Fibroblast of lung (primary cell): ENCODE results near the gene EYA3. TPM values are rescaled to one million over a fixed set of nuclear protein-coding genes. Genes with fewer than 3 reads are reported as not detected.

ENCODE experiments used
- DNase-seq, 2 donors: peaks; one replicate each; pipeline versions ENCODE4 v3.0.0 to v3.0.0-alpha.2; 2010; ENCODE audit warnings: low read depth in 2 of 2
- H2AFZ ChIP-seq: 2 replicates; pipeline ENCODE4 v1.5.1; 2012; ENCODE audit warnings: low read length, control low read depth, inconsistent platforms
- H3K27ac ChIP-seq: 2 replicates; pipeline ENCODE4 v1.5.1; 2011; ENCODE audit warnings: low read length, control low read depth; ENCODE audit not compliant: insufficient read depth
- H3K27me3 ChIP-seq: 2 replicates; pipeline ENCODE4 v1.5.1; 2011; ENCODE audit warnings: mild to moderate bottlenecking, low read length; ENCODE audit not compliant: control insufficient read depth, insufficient read depth
- H3K36me3 ChIP-seq: 2 replicates; pipeline ENCODE4 v1.5.1; 2011; ENCODE audit warnings: low read length; ENCODE audit not compliant: control insufficient read depth, insufficient read depth
- H3K4me1 ChIP-seq: 2 replicates; pipeline ENCODE4 v1.5.1; 2011; ENCODE audit warnings: low read length; ENCODE audit not compliant: control insufficient read depth, insufficient read depth; ENCODE audit errors: extremely low read depth
- H3K4me2 ChIP-seq: 2 replicates; pipeline ENCODE4 v1.5.1; 2011; ENCODE audit warnings: low read length, control low read depth; ENCODE audit not compliant: insufficient read depth; ENCODE audit errors: extremely low read depth
- H3K4me3 ChIP-seq, 4 experiments: fragments of 200-600 bp in 1 of 4; sonication (generic) in 1 of 4; replicated peaks in 1 of 4; 2 replicates each; pipeline ENCODE4 v1.5.1; 2011 to 2016; ENCODE audit warnings: low read length in 4 of 4, low read depth in 3 of 4, mild to moderate bottlenecking in 3 of 4, control low read depth in 2 of 4, inconsistent platforms in 1 of 4, mixed read lengths in 1 of 4; ENCODE audit not compliant: insufficient read depth in 1 of 4; ENCODE audit errors: control extremely low read depth in 1 of 4
- H3K79me2 ChIP-seq: 2 replicates; pipeline ENCODE4 v1.5.1; 2012; ENCODE audit warnings: mild to moderate bottlenecking, low read length, inconsistent platforms; ENCODE audit not compliant: control insufficient read depth, insufficient read depth
- H3K9ac ChIP-seq: 2 replicates; pipeline ENCODE4 v1.5.1; 2011; ENCODE audit warnings: mild to moderate bottlenecking, low read length, control low read depth; ENCODE audit not compliant: insufficient read depth
- H3K9me3 ChIP-seq: 2 replicates; pipeline ENCODE4 v1.5.1; 2012; ENCODE audit warnings: low read depth, low read length; ENCODE audit not compliant: control insufficient read depth, insufficient read depth
- H4K20me1 ChIP-seq: 2 replicates; pipeline ENCODE4 v1.5.1; 2011; ENCODE audit warnings: low read length; ENCODE audit not compliant: control insufficient read depth, insufficient read depth; ENCODE audit errors: extremely low read depth
- EZH2 ChIP-seq: IDR thresholded peaks from 2 replicates; pipeline ENCODE4 v1.5.1; 2012; ENCODE audit warnings: low read length, control low read depth, mild to moderate bottlenecking; ENCODE audit errors: missing control alignments
- polyA plus RNA-seq, 2 donors: library from polyadenylated mRNA; depleted of rRNA in 1 of 2; stranded (reverse) in 1 of 2; unstranded in 1 of 2; fragments of >200 nt; gene quantifications; 2 replicates each; pipeline ENCODE4 v1.2.1, GENCODE V29; 2011 to 2012; ENCODE audit warnings: missing spikeins in 1 of 2
- total RNA-seq: library from RNA; depleted of rRNA; stranded (reverse); fragments of >200 nt; gene quantifications from 2 replicates; pipeline ENCODE4 v1.2.1, GENCODE V29; 2014
- TF ChIP-seq, protein P1 (sequence below), 2 donors: IDR thresholded peaks in 1 of 2; conservative IDR thresholded peaks in 1 of 2; 1 replicate in 1 of 2; 2 replicates in 1 of 2; pipeline ENCODE4 v1.5.1; 2011 to 2012; ENCODE audit warnings: low read length in 2 of 2, control low read depth in 1 of 2, inconsistent platforms in 1 of 2, low read depth in 1 of 2, mild to moderate bottlenecking in 1 of 2

EYA3 gene
- total and polyA plus RNA-seq, 2 donors (not counting 1 experiment from before 2014, with no cell fraction given), result 11.2 to 17.5 TPM

DNA sequence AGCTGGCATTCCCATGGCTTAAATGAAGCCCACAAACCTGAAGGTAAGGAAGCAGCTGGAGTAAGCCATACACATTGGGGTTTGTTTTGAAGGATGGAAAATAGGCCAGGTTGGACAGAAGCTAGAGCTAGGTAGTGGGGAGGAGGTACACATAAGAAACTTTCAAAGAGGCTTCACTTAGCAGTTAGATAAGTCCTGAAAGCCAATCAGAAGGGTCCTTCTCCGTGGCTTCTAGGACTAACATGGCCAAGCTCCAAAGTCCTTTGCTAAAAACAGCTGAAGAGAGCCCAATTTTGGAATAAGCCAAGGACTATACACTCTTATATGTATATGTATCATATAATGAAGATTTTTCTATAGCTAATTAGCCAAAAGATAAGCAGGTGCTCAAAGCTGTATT is 1.8 kb downstream of the EYA3 start:
- Histone ChIP-seq H3K9me3 (no peaks in the 10 kb centered on the region), H3K4me3 (peak overlapping the region in 1 of 4 experiments; percentile 50), H3K9ac (no peak overlapping the region), H3K4me1 (peaks cover 4% of the 10 kb centered on the region), H4K20me1 (no peaks in the 10 kb centered on the region), H3K36me3 (no peaks in the 10 kb centered on the region), H3K79me2 (peaks cover 55% of the 10 kb centered on the region), H3K4me2 (peak overlapping the region; percentile 88), H3K27ac (no peak overlapping the region), H2AFZ (no peak overlapping the region), H3K27me3 (no peaks in the 10 kb centered on the region)
- DNase-seq, result no peak
- TF ChIP-seq, protein P1, sequence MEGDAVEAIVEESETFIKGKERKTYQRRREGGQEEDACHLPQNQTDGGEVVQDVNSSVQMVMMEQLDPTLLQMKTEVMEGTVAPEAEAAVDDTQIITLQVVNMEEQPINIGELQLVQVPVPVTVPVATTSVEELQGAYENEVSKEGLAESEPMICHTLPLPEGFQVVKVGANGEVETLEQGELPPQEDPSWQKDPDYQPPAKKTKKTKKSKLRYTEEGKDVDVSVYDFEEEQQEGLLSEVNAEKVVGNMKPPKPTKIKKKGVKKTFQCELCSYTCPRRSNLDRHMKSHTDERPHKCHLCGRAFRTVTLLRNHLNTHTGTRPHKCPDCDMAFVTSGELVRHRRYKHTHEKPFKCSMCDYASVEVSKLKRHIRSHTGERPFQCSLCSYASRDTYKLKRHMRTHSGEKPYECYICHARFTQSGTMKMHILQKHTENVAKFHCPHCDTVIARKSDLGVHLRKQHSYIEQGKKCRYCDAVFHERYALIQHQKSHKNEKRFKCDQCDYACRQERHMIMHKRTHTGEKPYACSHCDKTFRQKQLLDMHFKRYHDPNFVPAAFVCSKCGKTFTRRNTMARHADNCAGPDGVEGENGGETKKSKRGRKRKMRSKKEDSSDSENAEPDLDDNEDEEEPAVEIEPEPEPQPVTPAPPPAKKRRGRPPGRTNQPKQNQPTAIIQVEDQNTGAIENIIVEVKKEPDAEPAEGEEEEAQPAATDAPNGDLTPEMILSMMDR (conservative IDR thresholded peaks at IDR 0.05 in 1 of 2, IDR thresholded peaks at IDR 0.05 in 1 of 2; ENCODE audit: low read depth in 1 of 2, low read length in 2 of 2), result no peak
- TF ChIP-seq EZH2, result no peak

DNA sequence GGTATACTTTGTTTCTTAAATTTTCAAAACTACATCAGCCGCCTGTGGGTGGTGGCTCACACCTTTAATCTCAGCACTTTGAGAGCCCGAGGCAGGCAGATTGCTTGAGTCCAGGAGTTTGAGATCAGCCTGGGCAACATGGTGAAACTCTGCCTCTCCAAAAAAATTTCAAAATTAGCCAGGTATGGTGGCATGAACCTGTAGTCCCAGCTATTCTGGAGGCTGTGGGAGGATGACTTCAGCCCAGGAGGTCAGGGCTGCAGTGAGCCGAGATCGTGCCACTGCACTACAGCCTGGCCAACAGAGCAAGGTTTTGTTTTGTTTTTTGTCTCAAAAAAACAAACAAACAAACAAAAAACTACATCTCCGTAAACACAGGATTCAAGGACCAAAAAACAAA is 3.3 kb downstream of the EYA3 start:
- H3K9ac ChIP-seq, result no peak overlapping the region
- no peaks in the 10 kb centered on the region for H3K27me3 ChIP-seq
- H3K27ac ChIP-seq, result no peak overlapping the region
- DNase-seq, result no peak
- no peaks in the 10 kb centered on the region for H3K36me3 ChIP-seq
- H3K4me2 ChIP-seq, result no peak overlapping the region
- peaks cover 4% of the 10 kb centered on the region for H3K4me1 ChIP-seq
- H3K9me3 ChIP-seq, result no peaks in the 10 kb centered on the region
- TF ChIP-seq EZH2, result no peak
- TF ChIP-seq, protein P1 (conservative IDR thresholded peaks at IDR 0.05 in 1 of 2, IDR thresholded peaks at IDR 0.05 in 1 of 2; ENCODE audit: low read depth in 1 of 2, low read length in 2 of 2), result no peak
- no peaks in the 10 kb centered on the region for H4K20me1 ChIP-seq
- H3K4me3 ChIP-seq, result no peak overlapping the region
- H3K79me2 ChIP-seq, result peaks cover 57% of the 10 kb centered on the region
- H2AFZ ChIP-seq, result no peak overlapping the region

GRCh38 chr1:28083876-28084275 is 4.5 kb downstream of the EYA3 start:
- Histone ChIP-seq H3K9me3 (no peaks in the 10 kb centered on the region), H3K9ac (no peak overlapping the region), H3K79me2 (peaks cover 57% of the 10 kb centered on the region), H3K4me1 (peaks cover 4% of the 10 kb centered on the region), H3K4me3 (no peak overlapping the region), H3K4me2 (no peak overlapping the region), H3K36me3 (no peaks in the 10 kb centered on the region), H3K27me3 (no peaks in the 10 kb centered on the region), H2AFZ (no peak overlapping the region), H3K27ac (no peak overlapping the region), H4K20me1 (no peaks in the 10 kb centered on the region)
- TF ChIP-seq, protein P1 (conservative IDR thresholded peaks at IDR 0.05 in 1 of 2, IDR thresholded peaks at IDR 0.05 in 1 of 2; ENCODE audit: low read depth in 1 of 2, low read length in 2 of 2), result no peak
- no peak for TF ChIP-seq EZH2
- no peak for DNase-seq
